MG63 (cell line): ENCODE measurements around the gene SLIT3. TPM values are rescaled to one million over a fixed set of nuclear protein-coding genes. Genes with fewer than 3 reads are reported as not detected.
"Not testable (repeated sequence)": the region's sequence is repeated elsewhere in the genome, so short reads cannot be mapped to it uniquely, and the experiment has no call there.

ENCODE experiments used
- DNase-seq: peaks from one replicate; pipeline ENCODE4 v3.0.0-alpha.2; 2020
- H3K27me3 ChIP-seq: fragments of 250-450 bp; sonication (Bioruptor Pico); 2 replicates; pipeline ENCODE4 v1.5.1; 2020; ENCODE audit warnings: mild to moderate bottlenecking, moderate library complexity
- H3K36me3 ChIP-seq: fragments of 250-450 bp; sonication (Bioruptor Pico); 2 replicates; pipeline ENCODE4 v1.5.1; 2020; ENCODE audit warnings: mild to moderate bottlenecking, moderate library complexity
- H3K4me3 ChIP-seq: fragments of 250-450 bp; sonication (Bioruptor Pico); 2 replicates; pipeline ENCODE4 v1.5.1; 2020; ENCODE audit warnings: mild to moderate bottlenecking, moderate library complexity
- H3K9me3 ChIP-seq: fragments of 250-450 bp; sonication (Bioruptor Pico); 2 replicates; pipeline ENCODE4 v1.5.1; 2020; ENCODE audit warnings: mild to moderate bottlenecking, moderate library complexity
- total RNA-seq: library from RNA; depleted of rRNA; stranded (reverse); fragments of >200 nt; shearing (Covaris generic); gene quantifications from 2 replicates; pipeline ENCODE4 v1.2.3, GENCODE V29; 2014; ENCODE audit warnings: low replicate concordance

The SLIT3 gene
- total RNA-seq, 1 experiment from 2014 or later = 8.0 TPM

DNA sequence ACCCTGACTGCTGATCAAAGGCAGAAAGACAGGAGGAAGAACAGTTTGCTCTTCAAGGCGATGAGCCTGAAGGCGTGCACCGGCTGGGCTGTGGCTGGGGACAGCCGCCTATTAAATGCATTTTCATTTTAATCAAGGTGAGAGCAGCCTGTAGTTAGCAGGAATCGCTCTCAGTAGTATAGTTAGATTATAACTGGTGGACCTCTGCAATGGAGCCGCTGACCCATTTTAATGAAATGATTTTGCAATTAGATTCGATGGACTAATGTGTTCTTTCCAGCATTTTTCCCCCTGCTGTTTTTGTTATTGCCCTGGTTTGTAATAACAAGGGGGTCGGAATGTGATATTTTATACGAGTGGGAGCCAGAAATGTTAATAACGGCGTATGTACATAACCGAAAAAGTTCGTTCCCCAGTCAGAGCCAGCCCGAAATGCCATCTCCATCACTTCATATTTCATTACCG lies 535.8 kb downstream of the SLIT3 start:
- H3K36me3 ChIP-seq = no peaks in the 10 kb centered on the region
- H3K4me3 ChIP-seq = no peak overlapping the region
- DNase-seq = no peak
- H3K27me3 ChIP-seq = no peaks in the 10 kb centered on the region
- H3K9me3 ChIP-seq = peaks cover 8% of the 10 kb centered on the region; the same call in 1 of the 2 replicates

- DNase-seq = no peak
- Histone ChIP-seq H3K9me3 (no peaks in the 10 kb centered on the region), H3K4me3 (no peak overlapping the region), H3K27me3 (peaks cover 5% of the 10 kb centered on the region; the same call in 1 of the 2 replicates), H3K36me3 (no peaks in the 10 kb centered on the region)
Observed at GRCh38 chr5:168756453-168757391, 544.2 kb downstream of the SLIT3 start.

GRCh38 chr5:168755548-168756093 lies 545.3 kb downstream of the SLIT3 start:
- Histone ChIP-seq H3K4me3 (no peak overlapping the region), H3K27me3 (peaks cover 5% of the 10 kb centered on the region; the same call in 1 of the 2 replicates), H3K9me3 (no peaks in the 10 kb centered on the region), H3K36me3 (no peaks in the 10 kb centered on the region)
- DNase-seq = no peak

DNA sequence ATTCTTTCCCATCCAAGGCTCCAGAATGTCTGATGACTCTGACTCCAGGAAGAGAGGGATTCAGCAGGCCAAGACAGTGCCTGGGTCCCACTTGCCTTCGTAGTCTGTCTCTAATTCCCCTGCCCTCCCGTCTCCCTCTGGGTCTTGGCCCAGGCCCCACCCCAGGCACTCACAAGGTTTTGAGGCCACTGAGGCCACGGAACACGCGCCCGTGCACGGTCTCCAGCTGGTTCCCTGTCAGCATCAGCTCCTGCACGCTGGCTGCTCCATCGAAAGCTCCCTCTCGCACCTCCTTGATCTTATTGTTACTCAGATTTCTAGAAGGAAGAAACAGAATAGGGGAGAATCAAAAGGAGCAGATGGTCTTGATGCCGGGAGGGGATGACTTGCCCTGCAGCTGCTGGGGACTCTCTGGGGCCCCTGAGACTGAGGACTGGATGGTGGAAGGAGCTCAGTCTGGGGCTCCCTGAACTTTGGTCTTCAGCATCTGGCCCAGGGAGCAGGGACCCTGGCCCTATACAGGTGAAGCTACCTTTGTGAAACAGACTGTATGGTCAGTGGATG lies 547.2 kb downstream of the SLIT3 start:
- H3K9me3 ChIP-seq = no peaks in the 10 kb centered on the region
- peaks cover 5% of the 10 kb centered on the region; the same call in 1 of the 2 replicates for H3K27me3 ChIP-seq
- no peak for DNase-seq
- H3K36me3 ChIP-seq = no peaks in the 10 kb centered on the region
- H3K4me3 ChIP-seq = no peak overlapping the region

- DNase-seq = no peak
- peaks cover 5% of the 10 kb centered on the region; the same call in 1 of the 2 replicates for H3K27me3 ChIP-seq
- no peaks in the 10 kb centered on the region for H3K36me3 ChIP-seq
- H3K9me3 ChIP-seq = no peaks in the 10 kb centered on the region
- H3K4me3 ChIP-seq = no peak overlapping the region
Observed at GRCh38 chr5:168752416-168753190, 548.3 kb downstream of the SLIT3 start.

DNA sequence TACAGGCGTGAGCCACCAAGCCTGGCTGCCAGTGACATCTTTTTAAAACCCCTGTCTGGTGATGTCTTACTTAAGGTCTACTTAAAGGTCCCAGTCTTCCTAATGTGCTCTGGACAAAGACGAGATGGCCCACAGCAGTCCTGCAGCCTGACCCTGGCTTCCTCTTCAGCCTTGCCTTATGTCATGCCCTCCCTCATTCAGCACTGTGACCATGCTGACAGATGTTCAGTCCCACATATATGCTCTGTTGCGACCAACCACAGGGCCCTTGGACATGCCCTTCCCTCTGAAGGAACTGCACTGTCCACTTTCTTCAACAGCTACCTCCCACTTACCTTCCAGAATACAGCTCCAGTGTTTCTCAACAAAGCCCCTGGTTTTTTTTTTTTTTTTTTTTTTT lies 548.9 kb downstream of the SLIT3 start:
- H3K4me3 ChIP-seq = no peak overlapping the region
- peaks cover 4% of the 10 kb centered on the region; the same call in 1 of the 2 replicates for H3K27me3 ChIP-seq
- DNase-seq = no peak
- H3K9me3 ChIP-seq = no peaks in the 10 kb centered on the region
- H3K36me3 ChIP-seq = no peaks in the 10 kb centered on the region

- DNase-seq = no peak
- peaks cover 3% of the 10 kb centered on the region; the same call in 1 of the 2 replicates for H3K27me3 ChIP-seq
- no peaks in the 10 kb centered on the region for H3K9me3 ChIP-seq
- no peak overlapping the region for H3K4me3 ChIP-seq
- no peaks in the 10 kb centered on the region for H3K36me3 ChIP-seq
Observed at GRCh38 chr5:168750926-168751325, 550.0 kb downstream of the SLIT3 start.

DNA sequence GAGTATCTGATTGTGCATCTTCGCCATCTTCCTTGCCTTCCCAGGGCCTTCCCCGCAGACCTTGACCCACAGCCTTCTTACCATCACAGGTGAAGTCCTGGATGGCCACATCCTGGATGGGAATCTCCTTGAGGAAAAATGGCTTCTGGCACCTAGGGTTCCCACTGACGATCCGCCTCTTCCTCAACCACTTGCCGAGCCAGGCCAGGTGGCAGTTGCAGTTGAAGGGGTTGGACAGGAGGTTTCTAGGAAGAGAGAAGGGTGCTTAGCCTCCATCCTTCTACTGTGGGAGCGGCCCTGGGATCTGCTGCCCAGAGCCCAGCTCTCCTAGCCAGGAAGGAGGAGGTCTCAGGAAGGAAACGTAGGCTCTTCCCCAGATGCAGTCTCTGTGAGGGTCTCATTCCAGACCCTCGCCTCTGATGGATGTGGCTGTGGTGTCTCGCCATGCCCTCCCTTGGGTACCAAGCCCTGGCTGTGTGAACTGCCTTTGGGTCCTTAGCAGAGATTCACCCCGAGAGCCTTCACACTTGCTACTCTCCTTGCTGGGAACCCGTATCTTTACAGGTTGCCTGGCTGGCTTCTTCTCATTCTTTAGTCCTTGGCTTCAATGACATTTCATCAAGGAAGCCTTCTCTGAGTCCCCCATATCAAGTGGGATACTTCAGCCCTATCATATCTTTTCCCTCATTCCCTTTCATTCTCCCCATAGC lies 551.4 kb downstream of the SLIT3 start:
- no peak overlapping the region for H3K4me3 ChIP-seq
- H3K27me3 ChIP-seq = no peaks in the 10 kb centered on the region; the same call in 1 of the 2 replicates
- H3K9me3 ChIP-seq = no peaks in the 10 kb centered on the region
- no peaks in the 10 kb centered on the region for H3K36me3 ChIP-seq
- no peak for DNase-seq

DNA sequence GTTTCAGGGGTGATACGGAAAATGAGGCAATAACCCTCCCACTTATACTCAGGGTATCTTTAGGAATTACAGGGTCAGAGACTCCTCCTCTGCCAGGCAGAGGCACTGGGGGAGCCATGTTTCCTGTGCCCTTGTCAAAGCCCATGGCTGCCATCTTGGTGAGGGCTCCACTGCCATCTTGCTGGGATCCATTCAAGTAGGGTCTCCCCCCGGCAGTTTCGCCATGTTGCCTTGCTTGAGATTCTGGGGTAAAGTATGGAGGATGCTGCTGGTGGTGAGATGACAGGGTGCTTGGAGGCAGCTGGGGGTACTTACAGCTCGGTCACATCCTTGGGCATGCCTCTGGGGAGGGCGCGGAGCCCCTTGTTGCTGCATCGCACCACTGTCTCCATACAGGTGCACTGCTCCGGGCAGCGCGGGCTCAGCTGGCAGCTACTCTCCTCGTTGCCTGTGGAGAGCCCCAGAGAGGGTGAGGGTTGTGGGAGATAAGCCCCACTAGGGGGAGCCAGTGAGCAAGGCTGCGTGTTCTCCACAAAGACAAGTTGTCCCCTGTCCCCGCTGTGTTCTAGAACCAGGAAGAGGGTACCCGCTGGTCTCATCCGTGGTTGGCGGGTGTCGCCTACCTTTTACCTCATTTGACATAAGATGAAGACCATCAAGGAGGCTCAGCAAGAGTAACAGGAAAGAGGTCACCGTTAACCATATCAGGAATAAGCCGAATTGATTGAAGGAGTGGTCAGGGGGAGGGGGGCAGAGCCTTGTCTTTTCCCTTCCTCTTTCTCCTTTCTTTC lies 552.8 kb downstream of the SLIT3 start:
- no peaks in the 10 kb centered on the region for H3K36me3 ChIP-seq
- peak; percentile 27 for DNase-seq

DNA sequence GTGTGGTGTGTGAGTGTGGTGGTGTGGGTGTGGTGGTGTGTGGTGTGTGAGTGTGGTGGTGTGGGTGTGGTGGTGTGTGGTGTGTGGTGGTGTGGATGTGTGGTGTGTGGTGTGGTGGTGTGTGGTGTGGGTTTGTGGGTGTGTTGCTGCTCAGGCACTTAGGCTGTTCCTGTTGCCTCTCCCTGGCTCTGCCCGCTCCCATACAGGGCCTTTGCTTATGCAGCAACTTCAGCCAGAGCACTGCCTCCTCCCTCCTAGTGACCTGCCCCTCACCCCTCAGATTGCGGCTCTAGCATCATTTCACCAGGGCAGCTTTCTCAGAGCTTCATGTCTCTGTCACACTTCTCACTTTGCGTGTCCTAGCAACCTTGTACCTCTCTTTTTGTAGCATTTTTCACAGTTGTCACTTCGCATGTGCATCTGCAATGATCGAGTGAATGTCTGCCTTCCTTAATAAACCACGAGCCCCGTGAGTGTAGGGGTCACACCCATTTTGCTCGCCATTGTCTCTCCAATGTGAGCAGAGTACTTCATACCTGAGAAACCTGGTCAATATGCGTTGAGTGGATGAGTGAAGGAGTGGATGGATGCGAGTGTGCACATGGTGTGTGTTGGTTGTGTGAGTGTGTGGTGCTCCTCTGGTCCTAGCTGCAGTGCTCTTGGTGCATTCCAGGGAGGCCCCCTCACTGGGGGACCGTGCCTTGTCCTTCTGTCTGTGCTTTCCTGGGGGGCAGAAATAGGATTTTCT lies 553.9 kb downstream of the SLIT3 start:
- peaks cover 4% of the 10 kb centered on the region for H3K27me3 ChIP-seq
- no peaks in the 10 kb centered on the region; the same call in 1 of the 2 replicates for H3K9me3 ChIP-seq
- H3K4me3 ChIP-seq = no peak overlapping the region
- DNase-seq = no peak
- H3K36me3 ChIP-seq = no peaks in the 10 kb centered on the region

More for the DNA sequence above, 552.8 kb downstream of the SLIT3 start:
- Histone ChIP-seq H3K9me3 (no peaks in the 10 kb centered on the region; the same call in 1 of the 2 replicates), H3K27me3 (peaks cover 4% of the 10 kb centered on the region), H3K4me3 (no peak overlapping the region)

DNA sequence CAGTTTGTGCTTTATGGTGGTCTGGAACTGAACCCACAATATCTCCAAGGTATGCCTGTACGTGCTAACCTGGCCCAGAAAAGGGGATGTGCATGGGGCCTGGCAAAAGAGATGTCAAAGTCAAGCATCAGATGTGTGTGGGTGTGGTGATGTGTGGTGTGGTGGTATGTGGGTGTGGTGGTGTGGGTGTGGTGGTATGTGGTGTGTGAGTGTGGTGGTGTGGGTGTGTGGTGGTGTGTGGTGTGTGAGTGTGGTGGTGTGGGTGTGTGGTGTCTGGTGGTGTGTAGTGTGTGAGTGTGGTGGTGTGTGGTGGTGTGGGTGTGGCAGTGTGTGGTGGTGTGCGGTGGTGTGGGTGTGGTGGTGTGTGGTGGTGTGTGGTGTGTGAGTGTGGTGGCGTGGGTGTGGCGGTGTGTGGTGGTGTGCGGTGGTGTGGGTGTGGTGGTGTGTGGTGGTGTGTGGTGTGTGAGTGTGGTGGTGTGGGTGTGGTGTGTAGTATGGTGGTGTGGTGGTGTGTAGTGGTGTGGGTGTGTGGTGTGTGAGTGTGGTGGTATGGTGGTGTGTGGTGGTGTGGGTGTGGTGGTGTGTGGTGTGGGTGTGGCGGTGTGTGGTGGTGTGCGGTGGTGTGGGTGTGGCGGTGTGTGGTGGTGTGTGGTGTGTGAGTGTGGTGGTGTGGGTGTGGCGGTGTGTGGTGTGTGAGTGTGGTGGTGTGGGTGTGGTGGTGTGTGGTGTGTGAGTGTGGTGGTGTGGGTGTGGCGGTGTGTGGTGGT lies 554.6 kb downstream of the SLIT3 start:
- H3K9me3 ChIP-seq, H3K27me3 ChIP-seq, H3K4me3 ChIP-seq, H3K36me3 ChIP-seq, DNase-seq: not testable (repeated sequence)

GRCh38 chr5:168743617-168744016 lies 557.3 kb downstream of the SLIT3 start:
- Histone ChIP-seq H3K27me3 (peaks cover 4% of the 10 kb centered on the region), H3K9me3 (no peaks in the 10 kb centered on the region; the same call in 1 of the 2 replicates), H3K4me3 (no peak overlapping the region), H3K36me3 (no peaks in the 10 kb centered on the region)
- no peak for DNase-seq

DNA sequence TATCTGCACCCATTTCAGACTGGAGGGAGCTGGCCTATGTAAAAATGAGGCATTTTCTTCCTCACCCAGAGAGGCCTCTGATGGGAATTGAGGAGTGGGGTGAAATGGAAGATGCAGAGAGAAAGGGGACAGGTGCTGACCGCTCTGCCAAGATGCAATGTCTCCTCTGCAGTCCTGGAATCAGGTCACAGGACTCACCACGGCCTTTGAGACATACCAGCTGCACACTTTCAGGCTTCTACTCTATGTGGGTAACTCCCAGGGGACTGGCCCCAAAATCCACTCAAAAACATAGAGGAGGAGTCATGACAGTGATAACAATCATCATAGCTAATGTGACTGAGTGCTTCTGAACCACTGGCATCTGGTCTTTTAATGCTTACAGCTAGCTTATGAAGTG lies 558.6 kb downstream of the SLIT3 start:
- H3K4me3 ChIP-seq, H3K27me3 ChIP-seq, H3K9me3 ChIP-seq, DNase-seq, H3K36me3 ChIP-seq: not testable (repeated sequence)

- Histone ChIP-seq H3K27me3 (peaks cover 4% of the 10 kb centered on the region), H3K9me3 (no peaks in the 10 kb centered on the region; the same call in 1 of the 2 replicates), H3K4me3 (no peak overlapping the region), H3K36me3 (no peaks in the 10 kb centered on the region)
- DNase-seq = no peak
Observed at GRCh38 chr5:168740811-168741213, 560.1 kb downstream of the SLIT3 start.
